BE2C (cell line): ENCODE data around the gene PTPA.

Experiments used
- DNase-seq: peaks from one replicate; pipeline ENCODE4 v3.0.0-alpha.2; 2020
- H3K27me3 ChIP-seq: fragments of 250-450 bp; sonication (Bioruptor Pico); 2 replicates; pipeline ENCODE4 v1.5.1; 2020; ENCODE audit warnings: mild to moderate bottlenecking
- H3K36me3 ChIP-seq: fragments of 250-450 bp; sonication (Bioruptor Pico); 2 replicates; pipeline ENCODE4 v1.5.1; 2020; ENCODE audit warnings: mild to moderate bottlenecking
- H3K4me1 ChIP-seq: fragments of 250-450 bp; sonication (Bioruptor Pico); 2 replicates; pipeline ENCODE4 v1.5.1; 2020
- H3K4me3 ChIP-seq: 2 replicates; pipeline ENCODE4 v1.5.1; 2011; ENCODE audit warnings: low read depth, low read length
- H3K9me3 ChIP-seq: fragments of 250-450 bp; sonication (Bioruptor Pico); 2 replicates; pipeline ENCODE4 v1.5.1; 2020
- CTCF ChIP-seq: IDR thresholded peaks from 2 replicates; pipeline ENCODE4 v1.5.1; 2012; ENCODE audit warnings: mild to moderate bottlenecking, low read depth, low read length

Gene PTPA

GRCh38 chr9:129136446-129137035 is 25.3 kb downstream of the PTPA start:
- Histone ChIP-seq H3K4me3 (no peak overlapping the region), H3K27me3 (no peaks in the 10 kb centered on the region), H3K36me3 (peaks cover 17% of the 10 kb centered on the region), H3K9me3 (no peaks in the 10 kb centered on the region), H3K4me1 (peaks cover 16% of the 10 kb centered on the region)
- no peak for DNase-seq
- no peak for TF ChIP-seq CTCF

GRCh38 chr9:129137292-129138143 is 26.3 kb downstream of the PTPA start:
- TF ChIP-seq CTCF = no peak
- H3K27me3 ChIP-seq = no peaks in the 10 kb centered on the region
- peaks cover 24% of the 10 kb centered on the region for H3K4me1 ChIP-seq
- no peak overlapping the region for H3K4me3 ChIP-seq
- DNase-seq = no peak
- H3K9me3 ChIP-seq = no peaks in the 10 kb centered on the region
- peaks cover 19% of the 10 kb centered on the region for H3K36me3 ChIP-seq

- Histone ChIP-seq H3K4me3 (no peak overlapping the region), H3K27me3 (no peaks in the 10 kb centered on the region), H3K4me1 (peaks cover 29% of the 10 kb centered on the region), H3K9me3 (no peaks in the 10 kb centered on the region), H3K36me3 (peaks cover 24% of the 10 kb centered on the region)
- no peak for DNase-seq
- no peak for TF ChIP-seq CTCF
Measured at GRCh38 chr9:129138144-129138462, 26.9 kb downstream of the PTPA start.

- DNase-seq = no peak
- Histone ChIP-seq H3K36me3 (peaks cover 24% of the 10 kb centered on the region), H3K9me3 (no peaks in the 10 kb centered on the region), H3K27me3 (no peaks in the 10 kb centered on the region), H3K4me1 (peaks cover 30% of the 10 kb centered on the region), H3K4me3 (no peak overlapping the region)
- TF ChIP-seq CTCF = no peak
Measured at GRCh38 chr9:129138476-129139232, 27.4 kb downstream of the PTPA start.

GRCh38 chr9:129139233-129139992 is 28.2 kb downstream of the PTPA start:
- H3K36me3 ChIP-seq = peaks cover 28% of the 10 kb centered on the region
- DNase-seq = peak; percentile 83
- H3K9me3 ChIP-seq = no peaks in the 10 kb centered on the region
- H3K4me3 ChIP-seq = peak overlapping the region; percentile 55
- H3K27me3 ChIP-seq = no peaks in the 10 kb centered on the region
- H3K4me1 ChIP-seq = peaks cover 30% of the 10 kb centered on the region
- peak; percentile 94 for TF ChIP-seq CTCF
